Measurements from ENCODE around the gene U2SURP. TPM values are rescaled to one million over a fixed set of nuclear protein-coding genes. Genes with fewer than 3 reads are reported as not detected.
A peak's percentile ranks its signal among the peaks of the same experiment; 100 is the strongest.

Gene U2SURP
- total RNA-seq, 1 donor from 2014 or later = 75.8 TPM

GRCh38 chr3:142998439-142998838, 2.9 kb upstream of the U2SURP start:
- ATAC-seq (no peak), DNase-seq (no peak)
- H3K27ac ChIP-seq = no peak overlapping the region
- H3K9me3 ChIP-seq = no peaks in the 10 kb centered on the region
- H3K4me1 ChIP-seq = peaks cover 14% of the 10 kb centered on the region
- no peaks in the 10 kb centered on the region for H3K36me3 ChIP-seq
- H3K27me3 ChIP-seq = no peaks in the 10 kb centered on the region
- no peak overlapping the region for H3K4me3 ChIP-seq
- intact Hi-C loops (cut with DNase I) = no loop called here
- TF ChIP-seq CTCF (IDR thresholded peaks at IDR 0.05) = no peak

GRCh38 chr3:142999881-143000280, 1.5 kb upstream of the U2SURP start:
- no peak overlapping the region for H3K4me3 ChIP-seq
- H3K9me3 ChIP-seq = no peaks in the 10 kb centered on the region
- peaks cover 22% of the 10 kb centered on the region for H3K4me1 ChIP-seq
- intact Hi-C loops (cut with DNase I) = no loop called here
- ATAC-seq (no peak), DNase-seq (no peak)
- peak overlapping the region; percentile 94 for H3K27ac ChIP-seq
- no peak for TF ChIP-seq CTCF (IDR thresholded peaks at IDR 0.05)
- H3K36me3 ChIP-seq = no peaks in the 10 kb centered on the region
- H3K27me3 ChIP-seq = no peaks in the 10 kb centered on the region

GRCh38 chr3:143000528-143000927, 842 bp upstream of the U2SURP start:
- Histone ChIP-seq H3K36me3 (no peaks in the 10 kb centered on the region), H3K27ac (peak overlapping the region; percentile 94), H3K4me1 (peaks cover 26% of the 10 kb centered on the region), H3K4me3 (peak overlapping the region; percentile 80), H3K27me3 (no peaks in the 10 kb centered on the region), H3K9me3 (no peaks in the 10 kb centered on the region)
- ATAC-seq (no peak), DNase-seq (no peak)
- intact Hi-C loops (cut with DNase I) = no loop called here
- no peak for TF ChIP-seq CTCF (IDR thresholded peaks at IDR 0.05)

GRCh38 chr3:143001034-143001368, 369 bp upstream of the U2SURP start:
- H3K9me3 ChIP-seq = no peaks in the 10 kb centered on the region
- ATAC-seq (no peak), DNase-seq (no peak)
- H3K27ac ChIP-seq = peak overlapping the region; percentile 94
- H3K36me3 ChIP-seq = no peaks in the 10 kb centered on the region
- H3K27me3 ChIP-seq = no peaks in the 10 kb centered on the region
- peaks cover 26% of the 10 kb centered on the region for H3K4me1 ChIP-seq
- no peak for TF ChIP-seq CTCF (IDR thresholded peaks at IDR 0.05)
- intact Hi-C loops (cut with DNase I) = no loop called here
- peak overlapping the region; percentile 80 for H3K4me3 ChIP-seq

GRCh38 chr3:143002083-143002712, 828 bp downstream of the U2SURP start:
- DNase-seq (no peak), ATAC-seq (peak; percentile 1)
- no peak for TF ChIP-seq CTCF (IDR thresholded peaks at IDR 0.05)
- H3K4me3 ChIP-seq = peak overlapping the region; percentile 80
- H3K9me3 ChIP-seq = no peaks in the 10 kb centered on the region
- intact Hi-C loops (cut with DNase I) = no loop called here
- no peaks in the 10 kb centered on the region for H3K36me3 ChIP-seq
- H3K4me1 ChIP-seq = peaks cover 26% of the 10 kb centered on the region
- no peaks in the 10 kb centered on the region for H3K27me3 ChIP-seq
- H3K27ac ChIP-seq = peak overlapping the region; percentile 94

GRCh38 chr3:143002727-143003126, 1.4 kb downstream of the U2SURP start:
- Histone ChIP-seq H3K4me1 (peaks cover 26% of the 10 kb centered on the region), H3K9me3 (no peaks in the 10 kb centered on the region), H3K27ac (no peak overlapping the region), H3K36me3 (no peaks in the 10 kb centered on the region), H3K27me3 (no peaks in the 10 kb centered on the region), H3K4me3 (peak overlapping the region; percentile 80)
- intact Hi-C loops (cut with DNase I) = no loop called here
- ATAC-seq (no peak), DNase-seq (no peak)
- no peak for TF ChIP-seq CTCF (IDR thresholded peaks at IDR 0.05)

All from upper lobe of right lung (tissue), 1 donor.